CD1c-positive myeloid dendritic cell (primary cell): ENCODE measurements around the gene TNFRSF12A.

Experiments used
- DNase-seq: peaks from one replicate; pipeline ENCODE4 v3.0.0-alpha.2; 2016; ENCODE audit errors: extremely low spot score

Gene TNFRSF12A

DNA sequence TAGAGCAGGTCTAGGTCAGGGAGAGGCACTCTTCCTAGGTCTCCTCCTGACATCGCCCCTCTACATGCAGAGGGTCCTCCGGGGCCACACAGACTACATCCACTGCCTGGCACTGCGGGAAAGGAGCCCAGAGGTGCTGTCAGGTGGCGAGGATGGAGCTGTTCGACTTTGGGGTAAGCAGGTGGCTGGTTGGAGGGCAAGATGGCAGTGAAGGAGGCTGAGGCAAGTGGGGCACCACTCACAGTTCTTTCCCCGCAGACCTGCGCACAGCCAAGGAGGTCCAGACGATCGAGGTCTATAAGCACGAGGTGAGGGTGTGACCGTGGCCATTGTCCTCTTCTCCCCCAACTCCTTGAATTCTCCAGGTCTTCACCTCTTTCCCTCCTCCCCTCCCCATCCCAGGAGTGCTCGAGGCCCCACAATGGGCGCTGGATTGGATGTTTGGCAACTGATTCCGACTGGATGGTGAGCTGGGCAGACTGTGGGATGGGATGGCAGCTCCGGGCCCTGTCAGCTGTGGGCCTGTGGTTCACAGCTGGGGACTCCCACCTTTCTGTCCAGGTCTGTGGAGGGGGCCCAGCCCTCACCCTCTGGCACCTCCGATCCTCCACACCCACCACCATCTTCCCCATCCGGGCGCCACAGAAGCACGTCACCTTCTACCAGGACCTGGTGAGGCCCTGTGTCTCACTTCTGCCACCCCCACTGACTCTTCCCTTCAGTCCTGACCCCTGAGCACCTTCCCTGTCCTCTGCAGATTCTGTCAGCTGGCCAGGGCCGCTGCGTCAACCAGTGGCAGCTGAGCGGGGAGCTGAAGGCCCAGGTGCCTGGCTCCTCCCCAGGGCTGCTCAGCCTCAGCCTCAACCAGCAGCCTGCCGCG lies 6.7 kb downstream of the TNFRSF12A start:
- no peak for DNase-seq

DNA sequence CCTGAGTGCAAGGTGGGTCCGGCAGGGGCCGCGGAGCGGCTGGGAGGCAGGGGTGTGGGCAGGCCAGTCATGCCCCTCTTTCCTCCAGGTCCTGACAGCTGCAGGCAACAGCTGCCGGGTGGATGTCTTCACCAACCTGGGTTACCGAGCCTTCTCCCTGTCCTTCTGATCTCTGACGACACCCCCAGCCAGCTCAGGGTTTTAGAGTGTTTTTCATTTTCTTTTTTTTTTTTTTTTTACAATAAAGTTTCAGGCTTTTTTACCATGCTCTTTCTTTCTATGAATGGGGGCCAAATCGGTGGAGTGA lies 7.3 kb downstream of the TNFRSF12A start:
- DNase-seq = no peak

DNA sequence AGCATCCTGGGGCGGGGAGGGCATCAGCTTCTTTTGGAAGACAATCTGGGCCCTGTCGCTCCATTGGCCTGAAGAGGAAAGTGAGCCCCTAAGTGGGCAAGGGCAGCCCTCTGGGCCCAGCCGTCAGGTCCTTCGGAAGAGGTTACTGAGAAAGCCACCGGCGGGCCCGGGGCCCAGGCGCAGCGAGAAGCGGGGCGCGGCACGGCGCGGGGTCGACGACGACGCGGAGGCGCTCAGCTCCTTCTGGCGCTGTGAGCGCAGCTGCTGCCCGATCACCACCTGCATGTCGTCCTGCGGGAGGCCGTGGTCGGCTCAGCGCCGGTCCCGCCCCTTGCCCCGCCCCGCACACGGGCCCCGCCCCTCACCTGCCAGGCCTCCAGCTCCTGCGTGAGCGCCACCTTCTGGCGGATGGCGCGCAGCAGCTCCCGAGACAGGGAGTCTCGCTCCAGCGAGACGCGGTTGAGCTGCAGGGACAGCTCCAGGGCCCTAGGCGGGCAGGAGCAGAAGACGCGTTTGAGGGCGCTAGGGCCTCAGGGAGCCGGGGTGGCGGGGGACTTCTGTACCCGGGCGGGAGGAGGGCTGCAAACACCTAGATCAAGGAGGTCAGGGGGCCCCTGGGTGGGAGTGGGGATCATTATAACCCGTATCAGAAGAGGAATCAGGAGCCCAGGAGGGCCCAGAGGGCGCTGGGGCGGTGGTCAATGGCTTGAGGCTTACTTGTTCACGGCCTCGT lies 8.0 kb downstream of the TNFRSF12A start:
- DNase-seq = peak; percentile 92

DNA sequence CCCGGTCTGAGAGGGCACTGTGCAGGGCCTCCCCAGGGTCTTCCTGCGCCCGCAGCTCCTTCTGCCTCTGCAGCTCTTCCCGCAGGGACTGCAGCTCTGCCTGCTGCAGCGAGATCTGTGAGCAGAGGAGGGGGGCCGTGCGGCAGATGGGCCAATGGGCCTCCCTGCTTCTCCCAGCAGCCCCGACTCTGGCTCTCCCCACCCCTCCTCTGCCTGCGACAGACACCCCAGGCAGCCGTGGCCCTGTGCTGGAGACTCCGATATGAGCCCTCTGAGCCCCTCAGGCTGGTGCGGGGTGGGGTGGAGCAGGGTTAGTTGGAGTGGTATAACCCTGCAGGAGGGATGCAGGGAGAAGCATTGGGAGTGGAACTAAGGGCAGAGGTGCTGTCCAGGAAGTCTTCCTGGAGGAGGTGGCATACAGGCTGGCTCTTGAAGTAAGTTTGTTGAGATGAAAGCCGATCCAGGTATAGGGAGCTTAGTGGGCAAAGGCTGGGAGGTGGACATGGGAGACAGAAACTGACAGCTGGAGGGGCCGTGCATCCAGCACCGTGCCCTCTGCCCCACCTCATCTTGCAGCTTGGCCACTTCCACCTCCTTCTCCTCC lies 8.7 kb downstream of the TNFRSF12A start:
- no peak for DNase-seq

DNA sequence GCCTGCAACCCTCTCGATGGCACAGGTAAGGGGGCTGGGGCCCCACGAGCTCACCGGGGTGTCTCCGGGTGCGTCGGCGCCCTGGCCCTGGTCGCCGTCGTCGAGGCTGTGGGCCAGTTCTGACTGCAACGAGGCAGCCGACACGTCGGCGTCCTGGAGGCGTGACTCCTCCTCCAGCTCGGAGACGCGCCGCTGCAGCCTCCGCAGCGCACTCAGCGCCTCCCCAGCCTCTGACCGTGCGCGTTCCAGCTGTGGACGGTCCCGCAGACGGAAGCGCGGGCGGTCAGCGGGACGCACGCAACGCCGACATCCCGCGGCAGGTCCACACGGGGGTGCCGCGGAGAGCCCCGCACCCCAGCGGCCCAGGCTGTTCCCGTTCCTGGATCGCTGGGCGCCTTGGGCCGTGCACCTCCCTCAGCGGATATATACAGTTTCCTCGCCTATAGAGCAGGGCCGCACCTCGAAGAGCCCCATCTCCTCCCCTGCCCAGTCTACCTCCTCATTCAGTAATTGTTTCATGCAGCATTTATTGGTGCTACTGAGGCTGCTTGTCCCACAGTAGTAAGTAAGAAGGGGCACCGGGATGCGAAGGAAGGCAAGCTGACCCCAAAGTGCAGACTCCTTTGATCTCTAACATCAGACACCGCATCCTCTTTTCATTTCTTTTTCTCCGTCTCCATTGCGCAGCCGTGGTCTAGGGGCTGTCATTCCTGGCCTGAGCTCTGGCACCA lies 9.5 kb downstream of the TNFRSF12A start:
- peak; percentile 67 for DNase-seq

DNA sequence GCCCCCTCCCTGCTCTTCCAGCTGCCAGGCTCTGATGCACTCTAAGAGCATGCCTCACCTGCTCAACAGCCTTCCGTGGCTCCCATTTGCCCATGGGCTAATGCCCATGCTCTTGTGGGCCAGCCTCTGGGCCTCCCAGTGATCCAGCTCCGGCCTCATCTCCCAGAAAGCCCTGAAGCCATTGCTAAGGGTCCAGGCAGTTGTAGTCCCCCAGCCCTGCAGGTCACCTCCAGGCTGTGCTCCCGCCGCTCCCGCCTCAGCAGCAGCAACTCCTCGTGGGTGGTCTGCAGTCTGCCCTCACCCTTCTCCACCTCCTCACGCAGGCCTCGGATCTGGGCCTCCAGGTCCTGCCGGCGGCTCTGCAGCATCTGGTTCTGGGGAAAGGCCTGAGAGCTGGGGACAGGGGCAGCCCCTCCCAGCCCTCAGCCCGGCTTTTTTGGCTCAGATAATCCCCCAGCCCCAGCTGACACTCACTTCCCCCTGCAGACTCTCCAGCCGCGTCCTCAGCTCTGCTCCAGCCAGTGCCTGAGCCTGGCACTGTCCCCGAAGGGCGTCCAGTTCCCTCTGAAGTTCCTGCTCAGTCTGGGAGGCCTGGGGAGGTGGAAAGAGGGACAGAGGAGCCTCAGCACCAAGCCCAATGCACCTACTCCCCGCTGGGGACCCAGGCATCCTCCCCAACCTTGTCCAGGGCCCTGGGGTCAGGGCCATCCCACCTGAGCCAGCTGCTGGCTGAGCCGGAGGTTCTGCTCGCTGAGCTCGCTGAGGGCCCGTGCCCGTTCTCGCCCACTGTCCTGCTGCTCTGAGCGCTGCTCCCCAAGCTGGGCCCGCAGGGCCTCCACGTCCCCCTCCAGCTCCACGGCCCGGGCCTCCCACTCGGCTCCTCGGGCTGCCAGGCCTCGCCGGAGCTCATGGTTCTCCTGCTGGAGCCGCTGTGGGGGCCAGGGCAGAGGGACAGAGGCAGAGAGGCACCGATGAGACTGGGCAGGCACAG lies 10.3 kb downstream of the TNFRSF12A start:
- DNase-seq = no peak

DNA sequence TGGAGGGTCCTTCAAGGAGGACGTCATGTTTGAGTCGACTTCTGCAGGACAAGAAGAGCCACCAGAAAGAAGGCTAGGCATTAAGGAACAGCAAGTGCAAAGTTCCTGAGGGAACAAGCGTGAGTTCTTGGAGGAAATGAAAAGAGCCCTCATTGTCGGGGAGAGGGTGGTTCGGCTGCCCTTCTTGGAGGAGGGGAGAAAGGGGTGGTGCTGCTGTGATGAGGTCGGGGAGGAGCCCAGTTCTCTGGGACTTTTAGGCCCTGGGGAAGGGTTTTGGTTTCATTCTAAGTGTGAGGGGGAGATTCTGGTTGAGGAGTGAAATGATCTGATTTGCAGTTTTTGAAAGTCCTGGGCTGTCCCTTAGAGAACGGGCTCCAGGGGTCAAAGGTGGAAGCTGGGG lies 12.5 kb downstream of the TNFRSF12A start:
- DNase-seq = peak; percentile 50

DNA sequence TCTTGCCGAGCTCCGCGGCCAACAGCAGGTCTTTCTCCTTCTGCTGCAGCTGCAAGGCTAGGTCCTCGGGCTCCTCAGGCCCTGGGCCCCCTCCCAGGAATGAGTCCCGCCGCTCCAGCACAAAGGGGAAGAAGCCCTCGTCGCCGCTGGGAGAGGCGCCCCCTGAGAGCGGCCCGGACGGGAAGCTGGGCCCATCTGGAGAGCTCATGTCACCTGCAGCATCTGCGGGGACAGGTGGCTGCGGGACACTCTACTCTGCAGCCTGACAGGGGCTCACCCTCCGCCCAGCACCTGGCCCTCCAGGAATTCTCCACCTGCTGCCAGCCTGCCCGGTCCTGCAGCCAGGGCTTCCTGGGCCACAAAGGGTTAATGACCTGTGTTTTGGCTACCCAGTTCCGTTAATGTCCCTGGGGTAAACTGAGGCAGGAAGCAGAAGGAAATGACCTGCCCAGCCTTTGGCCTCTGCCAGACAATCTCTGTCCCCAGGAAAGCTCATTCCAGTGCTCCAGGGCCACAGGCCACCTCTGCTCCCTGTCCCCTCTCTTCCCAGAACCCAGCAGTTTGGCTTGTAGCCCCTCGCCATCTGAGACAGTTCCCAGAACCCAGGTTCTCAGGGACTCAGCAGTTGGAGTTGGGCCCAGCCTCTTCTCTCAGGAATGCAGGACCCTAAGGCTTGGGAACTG lies 15.3 kb downstream of the TNFRSF12A start:
- DNase-seq = no peak

DNA sequence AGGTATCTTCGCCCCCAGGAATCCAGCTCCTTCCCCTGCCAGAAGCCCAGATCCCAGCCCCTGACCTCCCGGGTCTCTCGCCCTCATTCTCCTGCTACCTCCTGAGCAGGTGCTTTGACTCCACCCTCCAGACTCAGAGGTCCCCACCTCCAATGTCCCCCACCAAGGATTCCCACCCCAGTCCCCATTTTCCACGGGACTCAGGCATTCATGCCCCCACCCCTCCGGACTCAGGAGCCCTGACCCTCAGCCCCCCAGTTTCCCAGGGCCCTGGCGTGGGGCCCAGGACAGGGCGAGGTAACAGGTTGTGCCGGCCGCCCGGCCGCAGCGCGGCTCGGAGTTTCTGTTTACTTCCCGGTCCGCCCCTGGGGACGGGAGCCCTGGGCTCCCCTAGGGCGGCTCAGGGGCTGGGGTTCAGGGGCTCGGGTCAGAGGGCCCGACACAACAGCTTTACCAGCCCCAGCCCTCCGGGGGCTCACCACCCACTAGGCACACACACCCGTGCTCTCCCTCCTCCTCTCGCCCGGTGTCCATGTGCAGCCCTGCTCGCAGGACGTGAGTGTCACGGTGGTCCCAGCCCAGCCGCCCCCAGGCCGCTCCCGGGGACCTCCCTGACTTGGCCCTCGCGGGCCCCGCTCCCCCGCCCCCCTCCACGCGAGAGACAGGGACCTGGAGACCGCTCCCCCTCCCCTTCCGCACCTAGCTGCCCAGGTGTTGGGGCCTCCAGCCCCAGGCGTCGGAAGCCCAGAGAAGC lies 16.0 kb downstream of the TNFRSF12A start:
- no peak for DNase-seq

DNA sequence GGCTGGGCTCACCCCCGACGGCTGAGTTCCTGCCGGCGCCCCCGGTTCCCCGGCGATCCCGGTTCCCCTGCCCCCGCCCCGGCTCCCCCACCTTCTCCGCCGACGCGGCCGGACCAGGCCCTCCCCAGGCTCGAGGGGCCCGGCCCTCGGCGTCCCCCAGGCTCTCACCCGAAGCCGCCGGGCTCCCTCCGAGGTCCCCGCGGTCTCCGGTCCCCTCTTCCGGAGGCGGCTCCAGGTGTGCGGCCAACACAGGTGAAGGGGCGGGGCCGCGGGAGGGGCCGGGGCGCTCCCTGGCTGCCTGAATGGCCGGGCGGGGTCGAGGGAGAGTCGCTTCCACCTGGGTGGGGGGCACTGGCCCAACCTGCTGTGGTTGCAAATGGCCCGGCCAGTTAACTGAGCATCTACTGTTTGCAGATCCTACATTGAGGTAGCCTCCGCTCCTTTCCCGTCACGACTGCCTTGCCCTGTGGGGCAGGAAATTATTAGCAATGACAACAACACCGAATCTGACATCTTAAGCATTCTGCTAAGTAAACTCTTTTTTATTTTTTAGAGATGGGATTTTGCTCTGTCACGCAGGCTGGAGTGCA lies 16.7 kb downstream of the TNFRSF12A start, which contains the start of gene BICDL2:
BICDL2 (minus strand) TSS at position 219 of the 590 bp plus-strand sequence. CDS start 1,448 bp downstream, outside the sequence.
- no peak for DNase-seq

DNA sequence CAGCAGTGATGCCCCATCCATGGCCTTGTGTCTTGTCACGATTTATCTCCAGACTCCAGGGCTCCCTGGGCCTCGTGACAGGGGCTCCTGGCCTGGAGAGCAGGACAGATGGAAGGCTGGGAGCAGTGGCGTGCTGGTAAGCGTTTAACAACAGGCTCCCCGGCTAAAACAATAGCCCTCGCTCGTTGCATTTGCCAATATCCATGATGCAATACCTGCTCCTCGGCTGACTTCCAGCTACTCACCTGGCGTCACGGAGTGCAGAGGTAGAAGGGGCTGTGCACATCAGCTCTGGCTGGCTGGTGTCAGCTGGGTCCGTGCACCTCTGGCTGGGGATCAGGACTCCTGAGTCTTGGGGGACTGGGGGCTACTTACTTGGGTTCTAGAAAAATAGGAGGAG lies 18.1 kb downstream of the TNFRSF12A start:
- no peak for DNase-seq

DNA sequence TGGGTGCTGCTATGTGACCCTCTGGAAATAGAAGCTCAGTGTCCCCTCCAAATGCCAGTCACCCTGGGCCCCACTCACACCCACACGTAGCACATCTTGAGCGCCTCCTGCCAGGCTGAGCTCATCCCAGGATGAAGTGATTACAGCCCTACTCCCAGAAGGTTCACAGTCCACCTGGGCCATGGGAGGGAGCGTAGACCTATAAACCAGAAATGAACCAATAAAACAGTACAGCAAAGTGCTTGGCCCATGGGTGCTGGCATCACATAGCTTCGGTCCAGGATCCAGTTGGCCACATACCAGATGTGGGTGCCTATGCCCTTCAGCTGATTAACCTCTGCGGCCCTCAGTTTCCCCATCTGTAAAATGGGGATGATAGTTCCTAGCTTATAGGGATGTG lies 18.7 kb downstream of the TNFRSF12A start:
- DNase-seq = no peak

DNA sequence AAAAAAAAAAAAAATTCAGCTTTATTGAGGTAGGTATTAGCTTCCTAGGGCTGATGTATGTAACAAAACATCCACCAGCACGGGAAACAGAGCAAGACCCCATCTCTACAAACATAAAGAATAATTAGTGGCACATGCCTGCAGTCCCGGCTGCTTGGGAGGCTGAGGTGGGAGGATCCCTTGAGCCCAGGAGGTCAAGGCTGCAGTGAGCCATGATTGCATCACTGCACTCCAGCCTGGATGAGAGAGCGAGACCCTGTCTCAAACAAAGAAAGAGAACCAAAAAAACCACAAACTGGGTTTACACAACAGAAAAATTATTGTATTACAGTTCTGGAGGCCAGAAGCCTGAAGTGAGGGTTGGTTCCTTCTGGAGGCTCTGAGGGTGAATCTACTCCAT lies 22.2 kb downstream of the TNFRSF12A start:
- peak; percentile 18 for DNase-seq

DNA sequence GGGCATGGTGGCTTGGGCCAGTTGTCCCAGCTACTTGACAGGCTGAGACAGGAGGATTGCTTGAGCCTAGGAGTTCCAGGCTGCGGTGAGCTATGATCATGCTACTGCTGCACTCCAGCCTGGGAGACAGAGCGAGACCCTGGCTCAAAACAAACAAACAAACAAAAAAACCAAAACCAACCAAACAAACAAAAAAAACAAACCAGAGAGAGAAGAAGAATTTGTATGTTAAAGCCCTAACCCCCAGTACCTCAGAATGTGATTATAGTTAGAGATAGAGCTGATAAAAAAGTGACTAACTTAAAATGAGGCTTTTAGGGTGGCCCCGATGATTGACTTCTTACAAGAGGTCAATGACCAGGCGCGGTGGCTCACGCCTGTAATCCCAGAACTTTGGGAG lies 24.5 kb downstream of the TNFRSF12A start:
- no peak for DNase-seq

DNA sequence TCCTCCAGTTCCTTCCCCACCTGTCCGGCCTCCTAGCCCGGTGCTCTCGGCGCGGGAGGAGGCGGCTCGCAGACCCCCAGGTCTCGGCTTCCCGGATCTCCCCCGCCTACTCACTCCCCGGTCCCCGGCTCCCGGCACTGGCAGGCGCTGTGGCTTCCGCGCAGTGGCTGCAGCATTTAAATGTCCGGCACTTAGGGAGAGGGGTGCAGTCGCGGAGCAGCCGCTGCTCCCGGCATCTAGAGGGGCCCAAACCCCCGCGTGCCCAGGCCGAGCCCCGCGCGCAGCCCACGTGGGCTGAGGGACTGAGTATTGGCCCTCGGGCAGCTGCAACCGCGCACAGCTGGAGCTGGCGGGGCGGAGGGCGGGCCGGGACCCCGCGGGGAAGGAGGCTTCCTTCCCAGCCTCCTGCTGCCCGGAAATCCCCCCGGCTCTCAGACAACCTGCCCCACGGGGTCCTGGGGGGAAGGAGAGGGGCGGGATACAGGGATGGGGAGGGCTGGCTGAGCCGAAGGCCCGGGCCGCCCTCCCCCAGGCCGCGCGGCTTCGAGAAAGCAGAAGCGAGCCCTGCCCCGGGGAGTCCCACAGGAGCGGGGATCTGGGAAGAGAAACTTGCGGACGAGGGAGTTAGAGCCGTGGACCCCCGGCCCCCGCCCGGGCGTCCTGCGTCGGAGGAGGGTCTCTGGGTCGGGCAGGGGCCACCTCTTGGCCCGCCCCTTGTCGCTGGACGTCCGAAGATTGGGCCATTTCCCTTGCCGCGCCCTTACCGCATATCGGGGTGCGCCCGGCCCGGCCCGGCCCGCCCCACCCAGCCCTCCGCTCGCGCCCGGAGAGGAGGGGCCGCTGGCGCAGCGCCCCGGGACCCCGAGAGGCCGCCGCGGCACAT lies 25.8 kb downstream of the TNFRSF12A start, which contains the start of gene MMP25:
MMP25 (plus strand) TSS at position 804 of the 883 bp plus-strand sequence. CDS start 357 bp downstream, outside the sequence.
- peak; percentile 80 for DNase-seq

DNA sequence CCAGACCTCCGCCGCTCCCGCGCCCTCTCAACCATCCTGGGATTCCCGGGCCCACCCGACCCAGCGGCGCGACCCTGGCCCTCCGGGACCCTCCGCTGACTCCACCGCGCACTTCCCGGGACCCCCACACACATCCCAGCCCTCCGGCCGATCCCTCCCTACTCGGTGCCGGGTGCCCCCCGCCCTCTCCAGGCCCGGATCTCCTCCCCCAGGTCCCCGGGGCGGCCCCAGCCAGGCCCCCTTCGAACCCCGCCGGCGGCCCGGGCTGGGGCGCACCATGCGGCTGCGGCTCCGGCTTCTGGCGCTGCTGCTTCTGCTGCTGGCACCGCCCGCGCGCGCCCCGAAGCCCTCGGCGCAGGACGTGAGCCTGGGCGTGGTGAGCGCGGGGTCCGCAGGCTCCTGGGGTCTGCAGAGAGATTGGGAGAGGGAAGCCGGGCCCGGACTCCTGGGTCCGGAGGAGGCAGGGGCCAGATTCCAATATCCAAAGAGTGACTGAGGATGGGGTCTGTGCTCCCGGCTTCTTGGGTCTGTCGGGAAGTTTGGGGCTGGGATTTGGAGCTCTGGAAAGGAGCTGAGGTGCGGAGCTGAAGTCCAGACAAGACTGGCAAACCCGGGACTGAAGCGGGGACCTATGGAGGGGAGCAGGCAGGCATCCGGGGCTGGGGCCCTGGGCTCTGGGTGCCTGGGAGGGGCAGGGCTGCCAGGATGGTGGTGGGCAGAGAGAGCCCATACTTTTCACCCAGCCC lies 26.6 kb downstream of the TNFRSF12A start:
- no peak for DNase-seq

DNA sequence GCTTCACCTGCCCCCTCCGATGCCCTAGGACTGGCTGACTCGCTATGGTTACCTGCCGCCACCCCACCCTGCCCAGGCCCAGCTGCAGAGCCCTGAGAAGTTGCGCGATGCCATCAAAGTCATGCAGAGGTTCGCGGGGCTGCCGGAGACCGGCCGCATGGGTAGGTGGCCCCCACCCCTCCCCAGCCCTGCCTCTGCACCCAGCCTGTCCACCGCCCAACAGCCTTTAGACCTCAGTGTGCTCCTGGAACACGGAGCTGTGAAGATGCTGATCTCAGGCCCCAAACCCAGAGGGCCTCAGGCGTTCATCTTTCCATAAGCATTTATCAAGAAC lies 27.2 kb downstream of the TNFRSF12A start:
- DNase-seq = no peak
